GM23338 (cell line): ENCODE results near the gene RTEL1. TPM values are rescaled to one million over a fixed set of nuclear protein-coding genes. Genes with fewer than 3 reads are reported as not detected.

Experiments used
- ATAC-seq: fragments of 200-7000 bp; cut with Tn5 transposase; 3 replicates; pipeline ENCODE4 v1.9.1; 2020
- DNase-seq: peaks from one replicate; pipeline ENCODE4 v3.0.0-alpha.2; 2015; ENCODE audit warnings: low spot score
- H2AFZ ChIP-seq: fragments of 200-600 bp; sonication (generic); 2 replicates; pipeline ENCODE4 v1.8.0; 2016; ENCODE audit warnings: antibody characterized with exemption, mild to moderate bottlenecking, moderate library complexity
- H3F3A ChIP-seq: fragments of 200-600 bp; sonication (generic); replicated peaks from 2 replicates; pipeline ENCODE4 v1.8.0; 2017; ENCODE audit warnings: antibody characterized with exemption, mixed run types, low read depth
- H3K27ac ChIP-seq: fragments of 200-600 bp; sonication (generic); 2 replicates; pipeline ENCODE4 v1.6.1; 2016; ENCODE audit warnings: low read depth
- H3K27me3 ChIP-seq: fragments of 200-600 bp; sonication (generic); 2 replicates; pipeline ENCODE4 v1.8.0; 2016; ENCODE audit warnings: mild to moderate bottlenecking, mixed run types, moderate library complexity; ENCODE audit not compliant: insufficient read depth
- H3K36me3 ChIP-seq: fragments of 200-600 bp; sonication (generic); 2 replicates; pipeline ENCODE4 v1.8.0; 2016; ENCODE audit warnings: mild to moderate bottlenecking; ENCODE audit not compliant: insufficient read depth
- H3K4me1 ChIP-seq: fragments of 200-600 bp; sonication (generic); 2 replicates; pipeline ENCODE4 v1.8.0; 2016; ENCODE audit warnings: mild to moderate bottlenecking, moderate library complexity; ENCODE audit not compliant: insufficient read depth
- H3K4me2 ChIP-seq: fragments of 200-600 bp; sonication (generic); 2 replicates; pipeline ENCODE4 v1.7.1; 2017; ENCODE audit warnings: mixed run types
- H3K4me3 ChIP-seq: fragments of 200-600 bp; sonication (generic); 2 replicates; pipeline ENCODE4 v1.6.1; 2016; ENCODE audit warnings: mixed run types
- H3K79me2 ChIP-seq: fragments of 200-600 bp; sonication (generic); replicated peaks from 2 replicates; pipeline ENCODE4 v1.8.0; 2017; ENCODE audit warnings: mild to moderate bottlenecking; ENCODE audit not compliant: insufficient read depth
- H3K9me2 ChIP-seq: fragments of 200-600 bp; sonication (generic); 2 replicates; pipeline ENCODE4 v1.8.0; 2017; ENCODE audit not compliant: insufficient read depth
- H4K20me1 ChIP-seq: fragments of 200-600 bp; sonication (generic); replicated peaks from 2 replicates; pipeline ENCODE4 v1.8.0; 2017; ENCODE audit warnings: mild to moderate bottlenecking; ENCODE audit not compliant: insufficient read depth
- H3K27ac Mint-ChIP-seq: 2 replicates; pipeline ENCODE4 v1.8.0; 2020; ENCODE audit warnings: inconsistent platforms, mild to moderate bottlenecking, moderate library complexity, mixed read lengths
- H3K27me3 Mint-ChIP-seq: 3 replicates; pipeline ENCODE4 v1.8.0; 2022; ENCODE audit warnings: low read depth, mild to moderate bottlenecking, moderate library complexity, mixed read lengths, inconsistent platforms; ENCODE audit not compliant: insufficient read depth, poor library complexity
- H3K36me3 Mint-ChIP-seq: 3 replicates; pipeline ENCODE4 v1.8.0; 2021; ENCODE audit warnings: low read depth, mild to moderate bottlenecking, inconsistent platforms, moderate library complexity, mixed read lengths
- H3K4me1 Mint-ChIP-seq: 3 replicates; pipeline ENCODE4 v1.8.0; 2020; ENCODE audit warnings: mild to moderate bottlenecking, inconsistent platforms, mixed read lengths
- H3K4me3 Mint-ChIP-seq: 3 replicates; pipeline ENCODE4 v1.8.0; 2021; ENCODE audit warnings: moderate library complexity, mild to moderate bottlenecking, inconsistent platforms, mixed read lengths
- H3K9me3 Mint-ChIP-seq: 3 replicates; pipeline ENCODE4 v1.8.0; 2020; ENCODE audit warnings: moderate library complexity, mild to moderate bottlenecking, inconsistent platforms, mixed read lengths
- CREB1 ChIP-seq: fragments of 250-450 bp; sonication (Bioruptor Pico); IDR thresholded peaks from 2 replicates; pipeline ENCODE4 v1.5.0; 2020; ENCODE audit warnings: low read depth, mild to moderate bottlenecking, moderate library complexity
- CTCF ChIP-seq, 2 experiments: fragments of 200-600 bp in 1 of 2; sonication (generic) in 1 of 2; conservative IDR thresholded peaks; 2 replicates each; pipeline versions ENCODE4 v1.5.1 to v1.6.1; 2016 to 2017; ENCODE audit warnings: antibody characterized with exemption in 2 of 2, low read depth in 2 of 2, mild to moderate bottlenecking in 2 of 2, moderate library complexity in 1 of 2
- EZH2 ChIP-seq: fragments of 200-600 bp; sonication (generic); IDR thresholded peaks from one replicate; pipeline ENCODE4 v1.8.0; 2017; ENCODE audit warnings: antibody characterized with exemption, mild to moderate bottlenecking, low read depth; ENCODE audit not compliant: unreplicated experiment
- EZH2phosphoT487 ChIP-seq: fragments of 200-600 bp; sonication (generic); IDR thresholded peaks from one replicate; pipeline ENCODE4 v1.8.1; 2018; ENCODE audit warnings: antibody characterized with exemption; ENCODE audit not compliant: unreplicated experiment
- JUNB ChIP-seq: IDR thresholded peaks from one replicate; pipeline ENCODE4 v1.6.1; 2016; ENCODE audit warnings: antibody characterized with exemption; ENCODE audit not compliant: unreplicated experiment
- NANOG ChIP-seq: IDR thresholded peaks from 2 replicates; pipeline ENCODE4 v1.6.1; 2016; ENCODE audit warnings: antibody characterized with exemption, borderline replicate concordance
- POLR2AphosphoS5 ChIP-seq: IDR thresholded peaks from 2 replicates; pipeline ENCODE4 v1.6.1; 2016; ENCODE audit warnings: antibody characterized with exemption, low read depth
- REST ChIP-seq: IDR thresholded peaks from one replicate; pipeline ENCODE4 v1.6.1; 2018; ENCODE audit warnings: antibody characterized with exemption; ENCODE audit not compliant: unreplicated experiment
- STAT1 ChIP-seq: IDR thresholded peaks from one replicate; pipeline ENCODE4 v1.6.1; 2016; ENCODE audit warnings: antibody characterized with exemption; ENCODE audit not compliant: unreplicated experiment
- ZNF114 ChIP-seq: fragments of 250-450 bp; sonication (Bioruptor Pico); IDR thresholded peaks from 2 replicates; pipeline ENCODE4 v1.5.0; 2020; ENCODE audit warnings: mild to moderate bottlenecking, moderate library complexity
- ZNF462 ChIP-seq: fragments of 250-450 bp; sonication (Bioruptor Pico); IDR thresholded peaks from 2 replicates; pipeline ENCODE4 v1.5.0; 2020; ENCODE audit warnings: mild to moderate bottlenecking, moderate library complexity
- polyA plus RNA-seq: library from polyadenylated mRNA; unstranded; fragments of >200 nt; fragmentation: Nextera tagmentation; extraction: Ambion mirVana; gene quantifications from 2 replicates; pipeline ENCODE4 v1.2.1, GENCODE V29; 2016
- total RNA-seq: library from RNA; depleted of rRNA; stranded (reverse); fragments of >200 nt; shearing (Covaris generic); gene quantifications from 2 replicates; pipeline ENCODE4 v1.2.3, GENCODE V29; 2014

RTEL1 gene
- total and polyA plus RNA-seq, 2 experiments from 2014 or later, result 14.2 to 34.5 TPM

- TF ChIP-seq ZNF114 (no peak), JUNB (no peak), CTCF (conservative IDR thresholded peaks at IDR 0.05; ENCODE audit: low read depth in 2 of 2) (no peak), EZH2phosphoT487 (no peak)
Measured at GRCh38 chr20:63679799-63680305, 21.7 kb downstream of the RTEL1 start (continued).

- no peaks in the 10 kb centered on the region for H3K27me3 ChIP-seq
- H3K9me2 ChIP-seq, result no peaks in the 10 kb centered on the region
- no peaks in the 10 kb centered on the region for H3K9me3 Mint-ChIP-seq
- TF ChIP-seq CREB1 (CRISPR knock-in tag) (no peak), REST (no peak), STAT1 (no peak), EZH2phosphoT487 (no peak), EZH2 (no peak), ZNF462 (CRISPR knock-in tag) (no peak), POLR2AphosphoS5 (no peak), NANOG (no peak)
- no peaks in the 10 kb centered on the region for H4K20me1 ChIP-seq
- DNase-seq (no peak), ATAC-seq (no peak)
- H3K36me3 ChIP-seq, result no peaks in the 10 kb centered on the region
- no peaks in the 10 kb centered on the region for H3K79me2 ChIP-seq
- H3K27ac Mint-ChIP-seq, result no peak overlapping the region
- H3K4me1 ChIP-seq, result no peaks in the 10 kb centered on the region
- no peaks in the 10 kb centered on the region for H3F3A ChIP-seq
- H3K4me2 ChIP-seq, result no peak overlapping the region
- H3K36me3 Mint-ChIP-seq, result peaks cover 20% of the 10 kb centered on the region
- peaks cover 8% of the 10 kb centered on the region for H3K27me3 Mint-ChIP-seq
- no peaks in the 10 kb centered on the region for H3K4me1 Mint-ChIP-seq
- no peak overlapping the region for H3K4me3 Mint-ChIP-seq
- no peak overlapping the region for H3K27ac ChIP-seq
- H2AFZ ChIP-seq, result no peak overlapping the region
- H3K4me3 ChIP-seq, result no peak overlapping the region
Measured at GRCh38 chr20:63680427-63680826, 22.3 kb downstream of the RTEL1 start.
